ENCODE measurements around the gene PDCD4.

DNA sequence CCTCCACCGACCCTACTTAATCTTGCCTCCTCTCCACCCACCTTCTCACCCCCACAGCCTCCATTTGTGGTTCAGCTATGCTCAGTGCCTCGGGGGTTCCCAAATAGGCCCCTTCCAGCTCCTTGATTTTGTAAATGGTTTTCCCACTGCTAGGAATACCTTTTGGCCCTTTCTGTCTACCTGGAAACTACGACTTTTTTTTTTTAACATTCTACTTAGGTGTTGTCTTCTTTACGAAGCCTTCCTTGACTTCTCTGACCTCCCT lies 27.2 kb upstream of the PDCD4 start:
- TF ChIP-seq, protein P1, sequence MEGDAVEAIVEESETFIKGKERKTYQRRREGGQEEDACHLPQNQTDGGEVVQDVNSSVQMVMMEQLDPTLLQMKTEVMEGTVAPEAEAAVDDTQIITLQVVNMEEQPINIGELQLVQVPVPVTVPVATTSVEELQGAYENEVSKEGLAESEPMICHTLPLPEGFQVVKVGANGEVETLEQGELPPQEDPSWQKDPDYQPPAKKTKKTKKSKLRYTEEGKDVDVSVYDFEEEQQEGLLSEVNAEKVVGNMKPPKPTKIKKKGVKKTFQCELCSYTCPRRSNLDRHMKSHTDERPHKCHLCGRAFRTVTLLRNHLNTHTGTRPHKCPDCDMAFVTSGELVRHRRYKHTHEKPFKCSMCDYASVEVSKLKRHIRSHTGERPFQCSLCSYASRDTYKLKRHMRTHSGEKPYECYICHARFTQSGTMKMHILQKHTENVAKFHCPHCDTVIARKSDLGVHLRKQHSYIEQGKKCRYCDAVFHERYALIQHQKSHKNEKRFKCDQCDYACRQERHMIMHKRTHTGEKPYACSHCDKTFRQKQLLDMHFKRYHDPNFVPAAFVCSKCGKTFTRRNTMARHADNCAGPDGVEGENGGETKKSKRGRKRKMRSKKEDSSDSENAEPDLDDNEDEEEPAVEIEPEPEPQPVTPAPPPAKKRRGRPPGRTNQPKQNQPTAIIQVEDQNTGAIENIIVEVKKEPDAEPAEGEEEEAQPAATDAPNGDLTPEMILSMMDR (IDR thresholded peaks at IDR 0.05; ENCODE audit: low read length), result no peak
- TF ChIP-seq EZH2 (optimal IDR thresholded peaks at IDR 0.05; ENCODE audit: low read depth, low read length) (no peak), EZH2phosphoT487 (IDR thresholded peaks at IDR 0.05; ENCODE audit: low read length) (no peak)

Data from MM.1S (cell line).